Vagina (tissue), 2 donors: ENCODE results near the gene GLP2R. TPM values are rescaled to one million over a fixed set of nuclear protein-coding genes. Genes with fewer than 3 reads are reported as not detected.
A peak's percentile ranks its signal among the peaks of the same experiment; 100 is the strongest.

Source experiments
- DNase-seq, 2 donors: peaks; one replicate each; pipeline ENCODE4 v3.0.0-alpha.2; 2017; ENCODE audit errors: extremely low spot score in 2 of 2
- H3K27ac ChIP-seq: fragments of 200-600 bp; sonication (generic); one replicate; pipeline ENCODE4 v1.5.1; 2019
- H3K27me3 ChIP-seq: fragments of 200-600 bp; sonication (generic); one replicate; pipeline ENCODE4 v1.5.1; 2019
- H3K36me3 ChIP-seq, 2 donors: fragments of 200-600 bp; sonication (generic); one replicate each; pipeline ENCODE4 v1.5.1; 2017 to 2019
- H3K4me1 ChIP-seq: fragments of 200-600 bp; sonication (generic); one replicate; pipeline ENCODE4 v1.5.1; 2019
- H3K4me3 ChIP-seq, 2 donors: fragments of 200-600 bp; sonication (generic); 1 replicate in 1 of 2; 2 replicates in 1 of 2; pipeline ENCODE4 v1.5.1; 2016 to 2019
- H3K9me3 ChIP-seq: fragments of 200-600 bp; sonication (generic); one replicate; pipeline ENCODE4 v1.5.1; 2019
- POLR2A ChIP-seq, 2 donors: fragments of 450-650 bp; IDR thresholded peaks; one replicate each; pipeline ENCODE4 v1.6.1; 2017; ENCODE audit warnings: antibody characterized with exemption in 2 of 2, mild to moderate bottlenecking in 2 of 2, moderate library complexity in 2 of 2
- POLR2AphosphoS5 ChIP-seq, 2 donors: sonication (generic); formaldehyde crosslinking; IDR thresholded peaks; one replicate each; pipeline ENCODE4 v1.9.0; 2017; ENCODE audit warnings: antibody characterized with exemption in 2 of 2, mild to moderate bottlenecking in 2 of 2, low read depth in 1 of 2; ENCODE audit not compliant: insufficient read depth in 1 of 2
- intact Hi-C: fragments of 100-400 bp; cut with DNase I; formaldehyde crosslinking; loops from one replicate; pipeline ENCODE4 v1.15.1; 2023
- total RNA-seq: library from RNA; depleted of rRNA; stranded (reverse); fragments of >200 nt; gene quantifications from one replicate; pipeline ENCODE4 v1.2.3, GENCODE V29; 2016
- TF ChIP-seq, protein P1 (sequence below), 3 experiments: fragments of 450-650 bp in 2 of 3; fragments of 200-600 bp in 1 of 3; sonication (generic) in 1 of 3; IDR thresholded peaks; one replicate each; pipeline ENCODE4 v1.5.1; 2017 to 2019; ENCODE audit warnings: antibody characterized with exemption in 3 of 3, mild to moderate bottlenecking in 2 of 3, moderate library complexity in 2 of 3

Gene GLP2R
- total RNA-seq, 1 donor from 2014 or later = 2.9 TPM

DNA sequence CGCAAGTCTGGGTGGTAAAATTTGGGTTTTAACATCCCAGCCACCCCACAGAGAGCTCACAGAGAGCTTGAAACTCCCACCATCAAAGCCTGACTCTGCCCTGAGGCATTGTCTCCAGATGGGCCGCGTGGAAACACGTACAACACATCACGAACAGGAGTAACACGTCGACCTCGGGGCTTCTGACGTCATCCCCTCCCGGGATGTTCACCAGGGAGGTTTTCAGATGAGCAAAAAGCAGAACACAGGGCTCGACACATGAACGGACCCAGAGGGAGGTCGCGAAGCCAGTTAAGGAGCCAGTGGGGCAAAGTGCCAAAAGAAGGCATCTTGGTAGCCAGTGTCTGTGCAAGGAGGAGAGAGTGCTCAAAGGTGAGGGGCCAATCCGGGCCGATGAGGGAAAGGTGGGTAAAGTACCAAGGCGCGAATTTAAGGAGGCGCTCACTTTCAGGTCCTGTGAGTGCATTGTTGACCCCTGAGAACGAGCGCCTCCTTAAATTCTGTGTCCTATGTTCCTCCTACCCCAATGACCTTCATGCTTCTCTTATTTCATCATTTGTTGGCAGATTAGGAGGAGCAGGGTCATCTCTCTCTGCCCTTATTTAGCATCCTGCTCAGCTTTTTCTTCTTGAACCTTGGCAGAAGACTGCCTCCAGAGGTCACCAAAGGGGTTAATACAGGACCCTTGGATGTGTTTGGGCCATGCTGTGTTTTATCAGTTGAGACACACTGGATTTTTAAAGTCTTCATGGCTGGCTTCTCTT is 73.7 kb downstream of the GLP2R start:
- Histone ChIP-seq H3K4me1 (peaks cover 27% of the 10 kb centered on the region), H3K9me3 (no peaks in the 10 kb centered on the region), H3K27ac (peak overlapping the region; percentile 53), H3K27me3 (no peaks in the 10 kb centered on the region), H3K4me3 (no peak overlapping the region), H3K36me3 (no peaks in the 10 kb centered on the region)
- DNase-seq = no peak
- TF ChIP-seq POLR2AphosphoS5 (IDR thresholded peaks at IDR 0.05; ENCODE audit: insufficient read depth in 1 of 2, low read depth in 1 of 2) = peak in 1 of 2 donors; percentile 10
- TF ChIP-seq, protein P1, sequence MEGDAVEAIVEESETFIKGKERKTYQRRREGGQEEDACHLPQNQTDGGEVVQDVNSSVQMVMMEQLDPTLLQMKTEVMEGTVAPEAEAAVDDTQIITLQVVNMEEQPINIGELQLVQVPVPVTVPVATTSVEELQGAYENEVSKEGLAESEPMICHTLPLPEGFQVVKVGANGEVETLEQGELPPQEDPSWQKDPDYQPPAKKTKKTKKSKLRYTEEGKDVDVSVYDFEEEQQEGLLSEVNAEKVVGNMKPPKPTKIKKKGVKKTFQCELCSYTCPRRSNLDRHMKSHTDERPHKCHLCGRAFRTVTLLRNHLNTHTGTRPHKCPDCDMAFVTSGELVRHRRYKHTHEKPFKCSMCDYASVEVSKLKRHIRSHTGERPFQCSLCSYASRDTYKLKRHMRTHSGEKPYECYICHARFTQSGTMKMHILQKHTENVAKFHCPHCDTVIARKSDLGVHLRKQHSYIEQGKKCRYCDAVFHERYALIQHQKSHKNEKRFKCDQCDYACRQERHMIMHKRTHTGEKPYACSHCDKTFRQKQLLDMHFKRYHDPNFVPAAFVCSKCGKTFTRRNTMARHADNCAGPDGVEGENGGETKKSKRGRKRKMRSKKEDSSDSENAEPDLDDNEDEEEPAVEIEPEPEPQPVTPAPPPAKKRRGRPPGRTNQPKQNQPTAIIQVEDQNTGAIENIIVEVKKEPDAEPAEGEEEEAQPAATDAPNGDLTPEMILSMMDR (IDR thresholded peaks at IDR 0.05) = no peak
- intact Hi-C loops = no loop called here

DNA sequence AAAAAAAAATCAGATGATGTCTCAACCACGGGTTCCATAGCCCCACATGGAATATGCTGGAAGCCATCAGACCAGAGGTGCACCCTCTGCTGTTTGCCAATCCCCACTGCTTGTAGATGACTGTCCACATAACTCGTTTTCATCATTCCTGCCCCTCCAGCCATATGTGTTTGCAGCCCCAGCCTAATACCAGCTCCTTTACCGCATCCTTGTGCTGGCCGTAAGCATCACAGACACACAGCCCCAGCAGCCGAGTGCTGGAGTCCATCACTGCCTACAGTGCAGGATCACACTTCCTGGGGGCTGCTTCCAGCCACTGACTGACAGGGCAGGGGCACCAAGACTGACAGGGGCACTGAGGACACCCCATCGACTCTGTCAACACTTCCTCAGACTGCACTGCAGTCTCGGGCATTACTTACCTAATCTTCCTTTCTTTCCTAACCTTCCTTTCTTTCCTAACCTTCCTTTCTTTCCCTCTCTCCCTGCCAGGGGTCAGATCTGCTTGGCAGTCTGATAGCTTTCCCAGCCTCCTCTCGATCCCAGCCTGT is 74.4 kb downstream of the GLP2R start:
- DNase-seq = no peak
- H3K4me1 ChIP-seq = peaks cover 27% of the 10 kb centered on the region

DNA sequence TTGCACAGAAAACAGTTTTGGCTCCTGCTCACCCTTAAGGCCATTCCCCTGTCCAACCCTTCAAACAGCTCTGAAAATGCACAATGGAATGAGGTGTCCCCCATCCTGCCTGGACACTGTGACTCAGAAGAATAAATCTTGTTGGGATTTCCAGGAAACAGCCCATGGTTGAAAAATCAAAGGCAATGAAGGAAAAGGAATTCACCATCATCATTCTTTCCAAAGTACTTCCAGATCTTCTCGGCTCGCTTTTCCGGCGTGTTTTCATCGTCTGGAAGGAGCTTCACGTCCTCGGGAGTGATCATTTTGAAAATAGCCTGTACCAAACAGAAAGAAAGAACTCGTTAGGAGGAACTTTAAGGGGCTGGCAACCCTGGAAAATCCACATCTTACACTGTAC is 75.1 kb downstream of the GLP2R start:
- Histone ChIP-seq H3K36me3 (no peaks in the 10 kb centered on the region), H3K4me1 (peaks cover 27% of the 10 kb centered on the region), H3K27ac (peak overlapping the region; percentile 53), H3K9me3 (no peaks in the 10 kb centered on the region), H3K27me3 (no peaks in the 10 kb centered on the region), H3K4me3 (no peak overlapping the region)
- intact Hi-C loops = loop anchor here (1.0 kb wide), 1 partner anchor 24 kb away; no protein-coding TSS in a partner anchor
- DNase-seq = no peak
- TF ChIP-seq POLR2AphosphoS5 (IDR thresholded peaks at IDR 0.05; ENCODE audit: insufficient read depth in 1 of 2, low read depth in 1 of 2) (no peak), POLR2A (IDR thresholded peaks at IDR 0.05) (no peak)
- TF ChIP-seq, protein P1 (IDR thresholded peaks at IDR 0.05) = no peak

More for the DNA sequence above, 74.4 kb downstream of the GLP2R start:
- Histone ChIP-seq H3K36me3 (no peaks in the 10 kb centered on the region), H3K27me3 (no peaks in the 10 kb centered on the region), H3K4me3 (no peak overlapping the region), H3K27ac (peak overlapping the region; percentile 53), H3K9me3 (no peaks in the 10 kb centered on the region)
- TF ChIP-seq, protein P1 (IDR thresholded peaks at IDR 0.05) = no peak
- TF ChIP-seq POLR2A (IDR thresholded peaks at IDR 0.05) = no peak
- no peak for TF ChIP-seq POLR2AphosphoS5 (IDR thresholded peaks at IDR 0.05; ENCODE audit: insufficient read depth in 1 of 2, low read depth in 1 of 2)
- intact Hi-C loops = no loop called here

DNA sequence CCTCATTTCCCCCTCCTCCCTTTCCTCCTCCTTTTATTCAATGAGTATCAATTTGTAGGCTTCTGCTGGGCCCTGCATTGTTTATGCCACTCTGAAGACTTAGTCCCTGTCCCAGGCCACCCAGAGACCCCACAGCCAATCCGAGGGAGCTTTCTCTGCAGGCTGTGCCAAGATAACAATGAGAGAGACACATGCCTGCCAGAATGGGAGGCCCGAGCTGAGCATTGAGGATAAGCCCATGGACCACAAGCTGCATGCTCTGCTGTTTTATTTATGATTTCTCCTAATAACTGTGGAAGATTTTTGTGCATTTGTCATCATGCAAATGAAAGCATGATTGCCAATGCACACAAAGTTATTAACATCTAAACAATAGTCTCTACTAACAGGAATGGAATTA is 76.4 kb downstream of the GLP2R start:
- TF ChIP-seq, protein P1 (IDR thresholded peaks at IDR 0.05) = no peak
- TF ChIP-seq POLR2AphosphoS5 (IDR thresholded peaks at IDR 0.05; ENCODE audit: insufficient read depth in 1 of 2, low read depth in 1 of 2) (no peak), POLR2A (IDR thresholded peaks at IDR 0.05) (no peak)
- Histone ChIP-seq H3K9me3 (no peaks in the 10 kb centered on the region), H3K27ac (peak overlapping the region; percentile 53), H3K4me3 (no peak overlapping the region), H3K27me3 (no peaks in the 10 kb centered on the region), H3K36me3 (no peaks in the 10 kb centered on the region), H3K4me1 (peaks cover 27% of the 10 kb centered on the region)
- intact Hi-C loops = no loop called here
- DNase-seq = no peak
